GM19468 (cell line): ENCODE measurements around the gene C16orf74.

ENCODE experiments used
- ATAC-seq: cut with Tn5 transposase; IDR thresholded peaks from one replicate; pipeline ENCODE4 v1.9.1; 2021; ENCODE audit warnings: mild to moderate bottlenecking, moderate library complexity, moderate number of reproducible peaks; ENCODE audit not compliant: unreplicated experiment; ENCODE audit errors: extremely low read depth

Gene C16orf74

DNA sequence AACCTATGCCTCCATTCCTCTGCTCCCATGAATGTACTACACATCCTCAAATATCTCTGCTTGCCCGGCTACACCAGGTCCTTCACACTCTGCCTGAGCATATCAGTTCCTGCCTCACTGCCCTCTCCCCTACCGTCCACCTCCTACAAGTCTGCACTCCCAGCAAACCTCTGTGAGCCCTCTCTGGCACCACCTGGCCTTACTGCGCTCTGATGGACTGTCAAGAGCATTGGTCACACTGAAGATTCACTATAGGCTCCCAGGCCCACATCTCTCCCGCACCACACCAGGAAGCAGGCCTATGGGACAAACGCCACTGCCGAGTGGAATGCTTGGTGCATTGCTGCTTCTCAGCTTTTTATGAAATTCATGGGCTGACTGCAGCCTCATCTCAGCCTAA is 71.0 kb downstream of the C16orf74 start:
- ATAC-seq, result no peak

DNA sequence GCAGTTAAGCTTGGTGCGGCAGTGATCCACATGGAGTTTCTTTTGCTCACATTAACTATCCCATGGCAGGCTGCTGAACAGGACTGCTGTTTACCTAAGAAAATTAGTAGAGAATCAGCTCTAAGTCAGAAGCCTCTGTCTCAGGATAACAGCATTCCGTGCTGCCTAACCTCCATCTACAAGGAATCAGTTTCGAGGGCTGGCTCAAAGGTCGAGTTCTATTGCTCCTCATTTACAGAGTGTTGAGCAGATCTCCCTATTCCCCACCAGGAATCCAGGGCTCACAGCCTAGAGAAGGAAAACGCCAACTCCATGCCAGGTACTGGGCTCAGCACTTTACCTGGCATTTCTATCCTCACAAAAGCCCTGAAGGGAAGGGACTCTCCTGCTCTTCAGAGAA is 72.1 kb downstream of the C16orf74 start:
- ATAC-seq, result no peak

DNA sequence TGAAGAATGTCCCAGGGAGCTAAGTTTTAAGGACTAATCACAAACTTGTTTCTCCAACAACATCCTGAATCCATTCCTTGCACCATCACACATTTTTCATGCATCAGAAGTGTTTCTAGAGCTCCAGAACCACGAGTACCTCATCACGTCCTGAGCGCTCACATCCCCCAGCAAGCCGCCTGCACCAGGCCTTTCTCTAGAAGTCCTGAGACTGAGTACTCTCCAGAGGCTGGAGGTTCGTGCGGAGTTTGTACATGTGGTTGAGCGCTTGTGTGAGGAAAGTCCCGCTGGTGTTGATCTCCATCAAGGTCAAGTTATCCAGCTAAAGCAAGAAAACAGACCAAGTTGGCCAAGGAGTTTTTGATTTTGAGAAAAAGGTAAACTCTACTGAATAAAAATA is 72.9 kb downstream of the C16orf74 start:
- ATAC-seq, result no peak

DNA sequence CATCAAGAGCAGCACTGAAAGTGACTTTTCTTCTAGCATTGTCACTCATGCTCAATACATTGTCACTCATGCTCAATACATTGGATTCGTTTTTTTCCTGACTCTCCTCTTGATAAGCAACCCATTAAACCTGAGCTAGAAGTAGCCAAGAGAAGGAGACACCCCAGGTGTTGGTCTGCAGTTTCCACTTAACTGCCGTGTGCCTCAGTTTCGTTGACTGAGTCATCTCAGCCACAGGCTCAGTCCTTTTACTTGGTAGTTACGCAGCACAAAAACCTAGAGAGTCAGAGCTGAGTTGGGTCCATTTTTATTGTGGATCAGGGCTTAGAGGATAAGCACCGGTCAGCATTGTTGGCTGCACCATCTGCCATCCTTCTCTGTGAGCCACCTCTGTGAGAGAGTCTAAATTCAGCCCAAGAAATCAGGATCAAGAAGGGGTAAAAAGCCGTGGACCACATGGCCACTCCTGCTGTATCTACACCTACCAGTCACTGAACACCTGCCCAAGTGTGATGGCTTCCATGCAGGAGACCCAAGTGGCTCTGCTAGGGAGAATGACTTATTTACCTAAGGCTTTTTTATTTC is 73.4 kb downstream of the C16orf74 start:
- ATAC-seq, result no peak

DNA sequence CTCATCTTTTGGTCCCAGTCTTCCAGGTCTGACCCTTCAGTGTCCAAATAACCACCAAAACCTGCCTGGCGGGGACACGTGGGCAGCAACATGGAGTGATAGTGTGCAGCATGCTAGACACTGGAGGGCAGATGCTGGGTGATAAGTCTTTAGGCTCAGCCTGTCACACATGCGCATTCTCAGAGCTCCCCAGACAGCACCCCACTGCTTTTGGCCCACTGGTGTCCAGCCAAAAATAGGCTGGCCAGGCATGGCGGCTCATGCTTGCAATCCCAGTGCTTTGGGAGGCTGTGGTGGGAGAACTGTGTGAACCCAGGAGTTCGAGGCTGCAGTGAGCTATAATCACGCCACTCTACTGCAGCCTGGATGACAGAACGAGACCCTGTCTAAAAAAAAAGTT is 74.4 kb downstream of the C16orf74 start:
- ATAC-seq, result no peak

DNA sequence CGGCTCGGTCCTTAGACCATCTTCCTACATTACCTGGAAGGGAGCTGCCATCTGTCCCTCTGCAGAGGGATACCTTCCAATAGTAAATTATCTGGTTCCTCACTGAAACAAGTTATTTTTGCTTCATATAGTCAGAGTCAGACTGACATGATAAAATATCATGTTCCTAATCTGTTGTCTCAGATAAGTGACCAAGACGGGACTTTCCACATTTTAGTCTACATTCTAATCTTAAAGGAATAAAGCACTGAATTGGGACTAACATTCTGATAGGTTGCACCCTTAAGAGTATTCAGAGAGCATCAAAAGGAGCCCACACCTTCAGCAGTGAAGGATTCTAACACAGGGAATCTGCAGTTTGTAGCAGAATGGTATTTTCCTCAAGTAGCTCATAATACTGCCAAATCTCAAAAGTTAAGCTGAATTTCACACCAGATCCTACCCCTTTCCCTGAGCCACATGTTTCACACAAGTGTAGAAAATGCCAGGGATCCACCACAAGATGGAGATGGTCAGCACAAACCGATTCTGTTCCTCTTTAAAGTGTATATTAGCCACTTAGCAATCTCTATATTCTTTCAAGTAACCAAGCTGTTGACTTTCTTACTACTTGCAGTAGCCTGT is 75.5 kb downstream of the C16orf74 start:
- ATAC-seq, result no peak

DNA sequence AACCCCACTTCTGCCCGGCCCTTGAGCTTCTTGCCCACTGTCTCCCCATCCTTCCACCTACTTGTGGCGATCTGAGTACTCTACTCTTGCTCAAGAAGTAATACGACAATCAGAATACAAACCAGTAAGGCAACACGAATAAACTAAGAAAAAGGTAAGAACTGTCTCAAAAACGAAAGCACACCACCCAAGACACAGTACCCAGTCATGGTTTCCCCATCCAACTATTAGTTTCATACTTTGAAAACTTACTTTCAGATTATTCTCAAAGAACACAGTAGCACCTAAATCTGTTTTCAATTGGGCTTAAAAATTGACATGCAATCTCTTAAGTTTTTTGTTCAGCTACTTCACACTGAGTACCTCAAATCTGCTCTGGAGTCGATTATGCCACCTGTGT is 76.1 kb downstream of the C16orf74 start:
- ATAC-seq, result no peak

DNA sequence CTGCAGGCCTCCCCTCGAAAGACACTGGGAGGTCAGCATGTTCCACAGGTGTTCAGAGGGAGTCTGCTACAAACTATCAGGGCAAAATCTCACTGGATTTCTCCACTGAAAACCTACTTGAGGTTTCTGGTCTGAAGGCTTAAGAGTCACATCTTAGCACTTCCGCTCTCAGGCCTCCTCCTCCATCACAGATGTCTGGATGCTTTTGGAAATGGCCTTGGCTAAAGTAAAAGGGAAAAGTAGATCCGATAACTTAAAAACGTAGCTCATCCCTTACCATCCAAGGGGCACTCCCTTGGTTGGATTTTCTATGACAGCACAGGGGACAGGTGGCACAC is 76.5 kb downstream of the C16orf74 start:
- ATAC-seq, result no peak

DNA sequence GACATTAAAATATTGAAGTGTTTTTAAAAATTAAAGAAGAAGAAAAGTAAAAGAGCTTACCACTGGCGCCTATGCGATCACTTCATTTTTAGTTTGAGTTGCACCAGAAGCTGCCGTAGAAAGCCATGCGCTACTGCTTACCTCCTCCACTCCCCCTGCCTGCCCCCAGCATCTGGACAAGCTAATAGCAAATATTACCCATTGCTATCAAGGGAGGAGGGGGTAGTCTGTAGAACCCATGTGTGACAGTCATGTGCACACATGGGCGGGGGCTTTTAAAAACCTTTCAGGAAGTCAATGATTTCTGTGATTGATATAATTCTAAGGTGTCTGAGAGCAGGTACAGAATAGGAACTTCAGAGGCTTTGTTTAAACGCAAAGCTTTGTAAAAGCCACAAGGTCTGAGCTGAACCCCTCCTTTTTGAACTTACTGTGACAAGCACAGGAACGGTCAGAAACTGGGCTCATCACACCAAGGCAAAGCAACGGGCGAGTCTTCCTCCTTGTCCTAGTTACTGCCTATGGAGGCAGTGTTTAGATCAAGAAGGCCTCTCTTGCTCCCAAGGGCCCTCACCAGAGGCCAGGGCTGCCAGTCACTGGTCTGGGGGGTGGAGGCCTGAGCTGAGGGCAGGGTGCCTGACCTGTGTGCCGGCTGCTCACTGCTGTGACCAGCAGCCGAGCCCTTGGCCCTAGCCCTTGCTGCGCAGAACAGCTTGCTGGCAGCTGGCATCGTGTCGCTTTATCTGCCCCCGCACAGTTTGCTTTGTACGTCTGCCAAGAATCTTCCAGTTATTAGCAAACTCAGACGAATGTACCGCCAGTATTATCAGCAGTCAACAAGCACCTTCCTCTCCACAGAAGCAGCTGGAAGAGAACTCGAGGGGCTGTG is 77.1 kb downstream of the C16orf74 start:
- ATAC-seq, result no peak

DNA sequence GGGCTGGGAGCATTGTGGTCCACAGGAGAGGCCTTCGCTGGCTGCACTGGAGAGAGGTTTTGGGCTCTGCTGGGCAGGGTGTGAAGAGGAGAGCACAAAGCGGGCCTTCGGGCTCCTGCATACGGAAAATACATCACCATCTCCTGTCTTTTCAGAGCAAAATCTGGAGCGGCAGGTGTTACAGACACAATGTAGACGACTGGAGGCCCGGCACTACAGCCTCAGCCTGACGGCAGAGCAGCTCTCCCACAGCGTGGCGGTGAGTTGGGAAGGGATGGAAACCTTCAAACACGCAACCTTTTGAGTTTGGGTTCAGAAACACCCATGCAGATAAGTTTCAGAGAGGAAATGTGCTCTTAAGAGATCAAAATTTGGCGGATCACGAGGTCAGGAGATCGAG is 80.1 kb downstream of the C16orf74 start:
- ATAC-seq, result no peak

DNA sequence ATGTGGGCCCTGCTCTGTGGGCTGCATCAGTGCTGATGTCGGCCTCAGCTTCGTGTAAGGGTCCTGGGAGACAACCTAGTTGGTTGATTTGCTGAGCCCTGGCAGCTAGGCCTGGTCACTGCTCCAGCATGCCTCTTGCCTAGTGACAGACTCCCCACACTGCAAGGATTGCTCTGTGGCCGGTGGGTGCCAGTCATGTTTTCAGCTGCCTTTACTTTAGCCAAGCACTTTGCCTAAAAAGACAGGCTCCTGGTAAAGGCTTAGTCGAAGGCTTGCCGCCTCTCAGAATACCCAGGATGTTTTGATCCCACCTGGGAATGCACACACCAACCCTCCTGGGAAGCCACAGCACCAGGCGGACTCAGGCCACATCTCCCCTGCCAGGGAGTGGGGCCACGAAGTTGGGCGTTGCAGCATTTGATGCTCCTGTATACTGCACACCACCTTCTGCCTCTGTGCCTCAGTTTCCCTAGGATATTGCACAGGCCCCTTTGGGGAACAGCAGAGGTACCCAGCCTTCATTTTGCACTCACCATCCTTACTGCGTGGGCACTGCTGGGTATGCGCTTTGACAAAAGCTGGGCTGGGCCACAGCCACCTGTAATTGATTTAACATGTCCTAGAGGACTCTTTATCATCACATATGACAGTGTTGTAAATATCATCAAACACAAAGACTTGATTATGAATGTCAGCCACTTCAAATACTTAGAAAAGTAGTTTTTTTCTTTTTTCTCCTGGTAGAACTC is 82.0 kb downstream of the C16orf74 start:
- ATAC-seq, result no peak

DNA sequence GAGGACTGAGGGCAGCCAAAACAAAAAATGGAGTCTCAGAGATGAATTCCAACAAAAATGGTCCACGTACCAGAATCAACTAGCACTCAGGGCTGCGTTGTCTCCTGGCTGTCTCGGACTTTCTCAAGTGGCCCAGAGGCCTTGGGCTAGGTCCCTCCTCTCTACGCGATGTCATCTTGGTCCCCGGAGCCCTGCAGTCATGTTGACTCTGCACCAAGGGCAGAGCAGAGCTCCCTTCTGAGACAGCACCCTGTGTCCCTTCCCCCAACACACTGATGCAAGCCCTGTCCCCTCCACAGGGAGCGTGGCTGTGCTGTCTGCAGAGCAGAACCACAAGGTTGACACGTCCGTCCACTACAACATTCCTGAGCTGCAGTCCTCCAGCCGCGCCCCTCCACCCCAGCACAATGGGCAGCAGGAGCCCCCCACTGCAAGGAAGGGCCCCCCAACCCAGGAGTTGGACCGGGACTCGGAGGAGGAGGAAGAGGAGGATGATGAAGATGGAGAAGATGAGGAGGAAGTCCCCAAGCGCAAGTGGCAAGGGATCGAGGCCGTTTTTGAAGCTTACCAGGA is 83.0 kb downstream of the C16orf74 start:
- no peak for ATAC-seq

DNA sequence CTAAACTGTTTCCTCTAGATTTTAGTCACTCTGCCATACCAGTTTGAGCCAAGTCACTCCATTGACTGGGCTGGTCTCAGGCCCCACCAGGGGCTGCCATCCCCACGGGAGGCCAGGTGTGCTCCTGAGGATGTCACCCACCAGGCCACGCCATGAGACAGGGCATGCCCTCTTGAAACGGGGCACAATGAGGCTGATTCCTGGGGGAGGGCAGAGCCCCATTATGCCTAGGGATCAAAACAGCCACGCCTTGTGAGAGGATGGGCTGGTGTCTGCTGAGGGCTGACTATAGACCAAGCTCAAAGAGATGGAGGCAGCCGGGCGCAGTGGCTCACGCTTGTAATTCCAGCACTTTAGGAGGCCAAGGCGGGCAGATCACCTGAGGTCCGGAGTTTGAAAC is 83.6 kb downstream of the C16orf74 start:
- ATAC-seq, result no peak

DNA sequence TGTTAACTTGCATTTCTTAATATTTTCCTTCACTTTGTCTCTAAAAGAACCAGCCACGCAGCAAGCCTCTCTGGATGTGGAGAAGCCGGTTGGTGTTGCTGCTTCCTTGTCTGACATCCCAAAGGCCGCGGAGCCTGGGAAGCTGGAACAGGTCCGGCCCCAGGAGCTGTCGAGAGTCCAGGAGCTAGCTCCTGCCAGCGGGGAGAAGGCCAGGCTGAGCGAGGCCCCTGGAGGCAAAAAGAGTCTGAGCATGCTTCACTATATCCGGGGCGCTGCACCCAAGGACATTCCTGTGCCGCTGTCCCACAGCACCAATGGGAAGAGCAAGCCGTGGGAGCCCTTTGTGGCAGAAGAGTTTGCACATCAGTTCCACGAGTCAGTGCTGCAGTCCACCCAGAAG is 85.0 kb downstream of the C16orf74 start:
- no peak for ATAC-seq

DNA sequence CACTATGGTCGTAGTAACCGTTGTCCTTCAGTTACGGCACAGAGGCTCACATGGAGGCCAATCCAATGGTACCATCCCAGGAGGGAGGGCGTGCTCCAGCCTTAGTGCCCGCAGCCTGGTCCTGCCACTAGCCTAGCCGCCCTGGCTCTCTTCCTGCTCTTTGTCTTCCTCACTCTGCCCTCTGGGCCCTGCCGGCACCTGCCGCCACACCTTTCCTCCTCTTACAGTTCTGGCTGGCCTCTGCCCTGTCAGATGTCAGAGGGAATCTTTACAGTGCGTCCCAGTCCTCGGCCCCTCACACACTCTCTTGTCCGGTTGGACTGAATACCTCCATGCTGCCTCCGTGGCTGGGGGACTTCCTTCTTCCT is 85.5 kb downstream of the C16orf74 start:
- ATAC-seq, result no peak

DNA sequence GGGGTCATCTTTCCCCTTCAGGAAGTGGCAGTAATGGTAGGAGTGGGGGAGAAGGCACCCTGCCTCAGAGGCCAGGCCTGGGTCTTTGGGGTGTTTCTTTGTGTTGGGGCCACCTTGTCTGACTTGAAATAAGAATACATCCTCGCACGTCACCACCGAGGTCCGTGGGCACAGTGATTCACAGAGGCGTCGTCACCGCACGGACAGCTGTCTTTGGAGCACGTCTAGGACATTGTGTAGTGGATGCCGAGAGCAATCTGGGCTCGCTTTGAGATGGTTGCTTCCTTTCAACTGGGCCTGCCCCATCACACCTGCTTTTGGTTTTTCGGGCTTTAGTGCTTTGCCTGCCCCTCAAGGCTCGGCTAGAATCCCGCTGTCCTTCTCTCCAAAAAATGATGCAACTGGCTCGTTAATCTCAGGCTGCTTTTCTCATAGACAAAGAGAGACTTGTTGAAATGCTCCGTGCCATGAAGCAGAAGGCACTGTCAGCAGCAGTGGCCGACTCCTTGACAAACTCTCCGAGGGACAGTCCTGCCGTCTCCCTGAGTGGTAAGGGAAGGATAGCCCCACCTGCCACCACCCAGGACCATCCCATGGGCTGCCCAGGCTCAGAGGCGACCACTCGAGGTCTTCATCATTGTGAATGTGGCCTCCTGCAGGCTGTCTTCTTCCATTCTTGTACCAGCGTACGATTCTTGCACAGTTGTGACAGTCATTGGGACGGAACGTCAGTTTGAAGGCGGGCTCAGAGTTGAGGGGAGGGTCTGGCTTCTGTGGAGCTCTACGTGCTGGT is 86.1 kb downstream of the C16orf74 start:
- ATAC-seq, result no peak

DNA sequence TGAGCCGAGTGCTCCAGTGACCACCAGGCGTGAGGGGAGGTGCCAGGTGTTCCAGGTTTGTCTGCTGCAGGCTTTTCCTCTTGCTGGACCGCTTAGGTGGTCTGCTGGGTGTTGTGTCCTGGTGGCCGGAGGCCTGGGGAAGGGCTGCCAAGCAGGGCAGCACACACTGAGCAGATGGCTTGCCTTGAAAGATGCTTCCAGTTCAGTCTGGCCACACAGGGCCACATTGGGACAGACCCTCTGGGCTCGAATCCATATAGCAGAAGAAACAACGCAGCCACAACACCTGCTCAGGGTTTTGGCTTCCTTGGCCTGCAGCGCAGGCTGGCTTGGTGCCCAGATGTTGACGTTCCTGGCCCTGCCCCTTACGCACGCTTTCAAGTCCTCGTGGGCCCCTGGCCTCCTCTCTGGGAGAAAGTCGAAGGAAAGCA is 87.0 kb downstream of the C16orf74 start:
- no peak for ATAC-seq

DNA sequence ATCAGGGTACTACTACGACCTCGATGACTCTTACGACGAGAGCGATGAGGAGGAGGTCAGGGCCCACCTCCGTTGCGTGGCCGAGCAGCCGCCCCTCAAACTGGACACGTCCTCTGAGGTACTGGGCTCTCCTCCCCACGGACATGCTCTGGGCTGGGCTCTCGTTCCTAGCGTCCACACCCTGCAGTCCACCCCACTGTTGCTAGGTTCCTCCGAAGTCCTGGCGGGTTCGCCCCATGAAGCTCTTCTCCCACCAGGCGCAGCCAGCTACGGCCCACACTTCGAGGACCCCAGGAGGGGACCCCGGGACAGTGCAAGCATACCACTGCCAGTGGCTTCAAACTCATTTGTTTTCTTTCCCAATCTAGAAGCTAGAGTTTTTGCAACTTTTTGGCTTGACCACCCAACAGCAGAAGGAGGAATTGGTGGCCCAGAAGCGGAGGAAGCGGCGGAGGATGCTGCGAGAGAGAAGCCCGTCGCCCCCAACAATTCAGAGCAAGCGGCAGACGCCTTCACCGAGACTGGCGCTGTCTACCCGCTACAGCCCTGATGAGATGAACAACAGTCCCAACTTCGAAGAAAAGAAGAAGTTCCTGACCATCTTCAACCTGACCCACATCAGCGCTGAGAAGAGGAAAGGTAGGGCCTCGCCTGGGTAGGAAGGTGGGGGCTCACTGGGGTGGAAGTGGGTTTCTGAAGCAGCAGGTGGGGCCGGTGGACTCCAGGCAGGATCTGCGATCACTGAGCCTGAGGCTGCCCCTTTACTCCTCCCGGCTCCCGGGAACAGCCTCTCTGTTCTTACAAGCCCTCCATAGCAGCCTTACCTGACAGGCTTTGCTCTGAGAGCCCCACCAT is 87.7 kb downstream of the C16orf74 start:
- no peak for ATAC-seq

DNA sequence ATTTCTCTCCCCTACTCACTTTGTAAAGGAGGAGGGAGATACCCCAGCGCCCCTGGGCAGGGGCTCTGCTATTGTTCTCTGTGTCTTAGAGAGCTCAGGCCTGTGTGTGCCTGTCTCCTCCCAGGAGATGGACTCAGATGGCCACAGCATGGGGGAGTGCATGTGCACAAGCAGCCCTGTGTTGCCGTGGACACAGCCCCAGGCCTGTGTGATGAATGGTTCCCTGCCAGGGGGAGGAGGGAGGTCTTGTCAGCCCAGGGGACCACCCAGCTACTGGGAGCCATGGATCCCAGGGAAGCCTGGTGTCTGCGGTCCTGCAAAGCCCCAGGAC is 88.4 kb downstream of the C16orf74 start:
- no peak for ATAC-seq
